Adrenal gland (tissue), 19 donors: Measurements from ENCODE around the gene CYP26B1. TPM values are rescaled to one million over a fixed set of nuclear protein-coding genes. Genes with fewer than 3 reads are reported as not detected.

Experiments
- DNase-seq, 7 donors: peaks; one replicate each; pipeline ENCODE4 v3.0.0-alpha.2; 2019 to 2020
- H3K27ac ChIP-seq, 5 donors: fragments of 200-600 bp; sonication (generic) in 4 of 5; 1 replicate in 3 of 5; 2 replicates in 2 of 5; pipeline versions ENCODE4 v1.5.1 to v1.8.0; 2016 to 2020; ENCODE audit warnings: mild to moderate bottlenecking in 1 of 5
- H3K27me3 ChIP-seq: fragments of 200-600 bp; 2 replicates; pipeline ENCODE4 v1.8.0; 2021
- H3K36me3 ChIP-seq, 2 donors: fragments of 200-600 bp; replicated peaks in 1 of 2; 1 replicate in 1 of 2; 2 replicates in 1 of 2; pipeline versions ENCODE4 v1.5.1 to v1.8.0; 2018 to 2022
- H3K4me1 ChIP-seq, 2 donors: fragments of 200-600 bp; replicated peaks in 1 of 2; 1 replicate in 1 of 2; 2 replicates in 1 of 2; pipeline versions ENCODE4 v1.5.1 to v1.8.0; 2018 to 2021
- H3K4me3 ChIP-seq, 4 donors: fragments of 200-600 bp; sonication (generic) in 3 of 4; one replicate each; pipeline ENCODE4 v1.5.1; 2016 to 2018
- H3K9me3 ChIP-seq, 3 donors: fragments of 200-600 bp; sonication (generic) in 1 of 3; replicated peaks in 1 of 3; 1 replicate in 2 of 3; 2 replicates in 1 of 3; pipeline versions ENCODE4 v1.5.1 to v1.8.0; 2016 to 2021
- CTCF ChIP-seq, 6 experiments: fragments of 450-650 bp in 4 of 6; fragments of 200-600 bp in 2 of 6; sonication (generic) in 1 of 6; IDR thresholded peaks; 1 replicate in 5 of 6; 2 replicates in 1 of 6; pipeline versions ENCODE4 v1.5.1 to v1.8.0; 2016 to 2021; ENCODE audit warnings: antibody characterized with exemption in 6 of 6, mild to moderate bottlenecking in 2 of 6, moderate library complexity in 1 of 6
- POLR2A ChIP-seq, 2 donors: fragments of 450-650 bp; IDR thresholded peaks; one replicate each; pipeline ENCODE4 v1.6.1; 2017; ENCODE audit warnings: antibody characterized with exemption in 2 of 2, mild to moderate bottlenecking in 2 of 2, moderate library complexity in 1 of 2
- WGBS, 4 donors: extraction: QIAGEN DNeasy Blood & Tissue Kit in 2 of 4; methylation state at CpG; one replicate each; pipeline versions ENCODE4 v1.1.5 to v1.1.7; 2013 to 2017; 5-methylcytosine and 5-hydroxymethylcytosine counted together
- intact Hi-C, 2 donors: fragments of 100-400 bp; cut with DNase I; formaldehyde crosslinking; loops; one replicate each; pipeline versions ENCODE4 v1.14.1 to v1.15.0; 2022 to 2023
- long read RNA-seq, 10 donors: library from polyadenylated mRNA in 3 of 10; unstranded in 2 of 10; stranded (forward) in 1 of 10; transcript quantifications; one replicate each; pipeline ENCODE4 v2.0.0 and lab custom pipeline, GENCODE V29; 2021 to 2026
- polyA plus RNA-seq, 3 donors: library from polyadenylated mRNA; stranded (reverse); fragments of 200-250 nt in 2 of 3; fragments of 350-450 nt in 1 of 3; fragmentation: Illumina TruSeq in 1 of 3; extraction: RNeasy Lipid Tissue Mini Kit (QIAGEN cat#74804) in 1 of 3; gene quantifications; one replicate each; pipeline ENCODE4 v1.2.3, GENCODE V29; 2013 to 2014
- total RNA-seq, 9 donors: library from RNA; depleted of rRNA in 4 of 9; stranded (reverse); fragments of >200 nt in 4 of 9; fragments of 120-200 nt in 1 of 9; fragmentation: NEBNext Ultra II Directional in 1 of 9; extraction: Animal tissue kit (Norgen Biotek cat#: 25700) in 1 of 9; gene quantifications; one replicate each; pipeline versions ENCODE4 v1.1.0 to v1.2.4, GENCODE V29; 2013 to 2023
- donor health status: healthy with polysubstance abuse.
- donor health status: Bipolar disorder and iron deficiency.
- donor health status: DM: yes; HTN: yes; CAD: no.
- donor health status: DM: no; HTN: no; CAD: no.
- donor health status: DM: no; HTN: no; CAD: no.
- donor health status: DM: yes; HTN: yes; CAD: no.

CYP26B1 gene, protein sequence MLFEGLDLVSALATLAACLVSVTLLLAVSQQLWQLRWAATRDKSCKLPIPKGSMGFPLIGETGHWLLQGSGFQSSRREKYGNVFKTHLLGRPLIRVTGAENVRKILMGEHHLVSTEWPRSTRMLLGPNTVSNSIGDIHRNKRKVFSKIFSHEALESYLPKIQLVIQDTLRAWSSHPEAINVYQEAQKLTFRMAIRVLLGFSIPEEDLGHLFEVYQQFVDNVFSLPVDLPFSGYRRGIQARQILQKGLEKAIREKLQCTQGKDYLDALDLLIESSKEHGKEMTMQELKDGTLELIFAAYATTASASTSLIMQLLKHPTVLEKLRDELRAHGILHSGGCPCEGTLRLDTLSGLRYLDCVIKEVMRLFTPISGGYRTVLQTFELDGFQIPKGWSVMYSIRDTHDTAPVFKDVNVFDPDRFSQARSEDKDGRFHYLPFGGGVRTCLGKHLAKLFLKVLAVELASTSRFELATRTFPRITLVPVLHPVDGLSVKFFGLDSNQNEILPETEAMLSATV
- 10 to 100 TPM in 6 of 9 donors, 1 to 10 TPM in 3; 2.5 to 30.3 (median 14.3) TPM for total RNA-seq
- polyA plus RNA-seq: 1 to 10 TPM in 2 of 3 donors, under 1 TPM in 1; 0.53 to 2.7 (median 1.2) TPM
- long read RNA-seq, donor 1, full-length matches to known transcripts: 3 of 3 reads
- long read RNA-seq, donor 1, partial matches to known transcripts: 0 of 3 reads
- long read RNA-seq, donor 1, other reads (novel, unspliced or antisense): 0 of 3 reads
- long read RNA-seq, donor 2, full-length matches to known transcripts: 3 of 3 reads
- long read RNA-seq, donor 2, partial matches to known transcripts: 0 of 3 reads
- long read RNA-seq, donor 2, other reads (novel, unspliced or antisense): 0 of 3 reads
- long read RNA-seq, donor 3, full-length matches to known transcripts: 3 of 8 reads
- long read RNA-seq, donor 3, partial matches to known transcripts: 5 of 8 reads
- long read RNA-seq, donor 3, other reads (novel, unspliced or antisense): 0 of 8 reads
- long read RNA-seq, donor 4: 0 reads
- long read RNA-seq, donor 5, full-length matches to known transcripts: 4 of 15 reads
- long read RNA-seq, donor 5, partial matches to known transcripts: 11 of 15 reads
- long read RNA-seq, donor 5, other reads (novel, unspliced or antisense): 0 of 15 reads
- long read RNA-seq, donor 6, partial matches to known transcripts: 1 of 1 reads
- long read RNA-seq, donor 6, other reads (novel, unspliced or antisense): 0 of 1 reads
- long read RNA-seq, donor 7, full-length matches to known transcripts: 1 of 1 reads
- long read RNA-seq, donor 7, partial matches to known transcripts: 0 of 1 reads
- long read RNA-seq, donor 7, other reads (novel, unspliced or antisense): 0 of 1 reads
- long read RNA-seq, donor 8, full-length matches to known transcripts: 3 of 3 reads
- long read RNA-seq, donor 8, partial matches to known transcripts: 0 of 3 reads
- long read RNA-seq, donor 8, other reads (novel, unspliced or antisense): 0 of 3 reads
- long read RNA-seq, donor 9: 0 reads
- long read RNA-seq, donor 10, full-length matches to known transcripts: 1 of 1 reads
- long read RNA-seq, donor 10, partial matches to known transcripts: 0 of 1 reads
- long read RNA-seq, donor 10, other reads (novel, unspliced or antisense): 0 of 1 reads

- peaks cover 40 to 53% of the 10 kb centered on the region in 2 donors for H3K4me1 ChIP-seq
- H3K27me3 ChIP-seq: peaks cover 49% of the 10 kb centered on the region
- no peak within 1 kb of the TSS for H3K27ac ChIP-seq
- H3K9me3 ChIP-seq: no peaks in the 10 kb centered on the region
- TF ChIP-seq POLR2A (IDR thresholded peaks at IDR 0.05) (no peak), CTCF (IDR thresholded peaks at IDR 0.05) (no peak)
- H3K4me3 ChIP-seq: peak within 1 kb of the TSS in 2 of 4 donors; percentile 19 to 58
- no peaks in the 10 kb centered on the region for H3K36me3 ChIP-seq
- DNase-seq: peak in 4 of 7 donors; percentile 18 to 54 (median 30)
- intact Hi-C loops: loop anchor here (5.0 to 10.0 kb wide), 3 partner anchors 223 to 600 kb away; no protein-coding TSS in a partner anchor
- 0 to 4% (median 1%) methylated on average over 5 to 69 of the region's 69 CpGs for WGBS, 4 donors
Observed at GRCh38 chr2:72147303-72147971, at the start of gene CYP26B1. Gene CYP26B1, minus strand, starts transcription at chr2:72147862. Its CDS starts 28 bp downstream, at chr2:72147834.

GRCh38 chr2:72193723-72194122 is 46.1 kb upstream of the CYP26B1 start:
- Histone ChIP-seq H3K4me1 (no peaks in the 10 kb centered on the region), H3K27ac (no peak overlapping the region), H3K27me3 (no peaks in the 10 kb centered on the region), H3K4me3 (no peak overlapping the region), H3K9me3 (no peaks in the 10 kb centered on the region), H3K36me3 (no peaks in the 10 kb centered on the region)
- TF ChIP-seq CTCF (IDR thresholded peaks at IDR 0.05): no peak
- TF ChIP-seq POLR2A (IDR thresholded peaks at IDR 0.05): no peak
- no peak for DNase-seq
- intact Hi-C loops: no loop called here

- H3K4me3 ChIP-seq: no peak overlapping the region
Observed at GRCh38 chr2:72191441-72191840, 43.8 kb upstream of the CYP26B1 start.

More at GRCh38 chr2:72191441-72191840, 43.8 kb upstream of the CYP26B1 start:
- Histone ChIP-seq H3K36me3 (no peaks in the 10 kb centered on the region), H3K27ac (no peak overlapping the region), H3K27me3 (no peaks in the 10 kb centered on the region), H3K9me3 (no peaks in the 10 kb centered on the region), H3K4me1 (no peaks in the 10 kb centered on the region)
- no peak for DNase-seq
- TF ChIP-seq POLR2A (IDR thresholded peaks at IDR 0.05) (no peak), CTCF (IDR thresholded peaks at IDR 0.05) (no peak)
- WGBS, 4 donors: 27 to 49% (median 40%) methylated on average over 1 of the region's 1 CpG
- intact Hi-C loops: no loop called here
